HG02798 (cell line): ENCODE data around the gene PRKCH.

Experiments used
- ATAC-seq: cut with Tn5 transposase; IDR thresholded peaks from one replicate; pipeline ENCODE4 v1.9.1; 2021; ENCODE audit warnings: mild to moderate bottlenecking; ENCODE audit not compliant: unreplicated experiment, poor library complexity

Gene PRKCH

DNA sequence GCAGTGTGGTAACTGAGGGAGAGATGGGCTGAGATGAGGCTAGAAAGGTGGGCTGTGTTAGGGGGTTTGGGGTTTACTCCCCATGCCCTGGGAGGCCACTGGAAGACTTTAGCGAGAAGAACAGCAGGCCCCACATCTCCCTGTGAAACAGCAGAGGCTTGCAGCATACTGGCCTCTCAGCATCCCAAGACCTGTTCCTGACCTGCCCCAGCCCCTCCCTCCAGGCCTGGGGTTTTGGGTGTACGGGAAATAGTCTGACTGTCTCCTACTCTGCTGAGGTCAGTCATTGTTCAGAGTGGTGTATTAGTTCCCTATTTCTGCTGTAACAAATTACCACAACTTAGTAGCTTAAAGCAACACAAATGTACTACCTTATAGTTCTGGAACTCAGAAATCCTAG is 270.5 kb downstream of the PRKCH start:
- ATAC-seq: no peak

DNA sequence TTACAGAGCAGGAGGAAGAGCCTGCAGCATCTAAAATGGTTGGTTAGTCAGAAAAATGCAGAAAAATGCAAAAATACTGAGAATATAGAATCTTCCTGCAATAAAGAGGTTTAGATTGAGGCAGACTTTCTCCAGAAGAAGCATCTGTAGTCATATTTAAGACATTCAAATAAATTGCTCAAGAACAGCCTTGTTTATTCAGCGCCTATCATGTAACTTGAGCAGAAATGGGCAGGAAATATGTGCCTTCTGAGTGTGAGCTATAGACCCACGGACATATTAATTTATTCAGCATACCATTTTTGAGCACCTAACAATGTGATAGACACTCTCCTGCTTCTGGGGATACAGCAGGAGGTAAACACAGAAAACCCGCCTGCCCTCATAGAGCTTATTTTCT is 272.0 kb downstream of the PRKCH start:
- no peak for ATAC-seq

DNA sequence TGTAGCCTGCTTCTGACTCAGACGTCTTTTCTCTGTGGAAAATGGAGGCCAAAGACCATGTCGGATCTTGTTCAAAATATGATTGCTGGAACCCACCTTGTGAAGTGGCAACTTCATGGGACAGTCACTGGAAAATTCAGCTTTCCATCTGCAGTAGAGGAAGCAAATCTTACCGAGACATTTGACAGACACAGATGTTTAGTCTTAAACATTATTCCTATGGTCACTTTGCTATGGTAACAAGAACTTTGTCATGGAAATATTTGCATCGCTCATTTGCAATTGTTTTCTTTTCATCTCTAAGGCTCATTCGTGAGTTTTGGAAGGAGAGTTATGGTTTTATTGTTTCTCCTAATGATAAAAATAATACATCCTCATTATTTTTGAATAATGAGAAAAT is 275.6 kb downstream of the PRKCH start:
- no peak for ATAC-seq

DNA sequence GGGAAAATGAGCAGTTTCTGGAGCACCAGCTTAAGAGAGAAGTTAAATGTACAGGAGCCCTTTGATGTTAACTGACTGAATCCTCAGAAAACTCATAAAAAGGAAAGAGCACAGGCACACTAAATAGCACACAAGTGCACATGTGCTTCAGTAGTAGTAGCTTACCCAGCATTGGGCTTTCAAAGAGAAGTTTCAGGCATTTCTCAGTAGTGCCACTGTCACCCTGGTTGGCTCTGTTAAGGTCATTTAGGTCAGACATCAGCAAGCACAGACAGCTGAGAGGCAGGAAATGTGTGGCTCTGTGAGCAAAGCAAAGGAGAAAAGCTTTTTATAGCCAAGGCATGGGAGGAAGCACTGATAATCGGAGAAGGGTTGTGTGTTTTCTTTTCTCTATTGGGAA is 277.6 kb downstream of the PRKCH start:
- ATAC-seq: peak; percentile 38

DNA sequence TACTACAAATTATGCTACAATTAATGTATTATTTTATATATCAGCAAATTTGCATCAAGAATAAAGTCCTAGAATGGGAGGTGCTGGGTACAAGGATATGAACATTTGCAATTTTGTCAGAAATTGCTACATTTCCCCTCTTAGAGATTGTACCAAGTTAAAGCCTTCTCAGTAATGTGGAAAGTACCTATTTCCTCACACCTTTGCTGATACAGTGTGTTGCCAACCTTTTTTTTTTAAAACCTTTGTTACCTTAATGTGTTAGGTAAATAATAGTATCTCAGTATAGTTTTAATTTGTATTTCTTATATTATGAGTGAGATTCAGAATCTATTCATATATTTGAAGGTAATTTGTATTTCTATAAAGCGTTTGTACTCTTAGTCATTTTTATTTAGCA is 278.6 kb downstream of the PRKCH start:
- ATAC-seq: no peak
